Urothelium cell line (cell line): ENCODE data around the gene APOL2.
A peak's percentile ranks its signal among the peaks of the same experiment; 100 is the strongest.
"Not testable (repeated sequence)": the region's sequence is repeated elsewhere in the genome, so short reads cannot be mapped to it uniquely, and the experiment has no call there.

Experiments
- DNase-seq: peaks from one replicate; pipeline ENCODE4 v3.0.0; 2011; ENCODE audit warnings: low spot score, mixed read lengths
- FAIRE-seq: peaks from 2 replicates; lab custom pipeline; 2011; peaks lifted over from hg19 to GRCh38; lab: Jason Lieb, UNC

APOL2 gene

DNA sequence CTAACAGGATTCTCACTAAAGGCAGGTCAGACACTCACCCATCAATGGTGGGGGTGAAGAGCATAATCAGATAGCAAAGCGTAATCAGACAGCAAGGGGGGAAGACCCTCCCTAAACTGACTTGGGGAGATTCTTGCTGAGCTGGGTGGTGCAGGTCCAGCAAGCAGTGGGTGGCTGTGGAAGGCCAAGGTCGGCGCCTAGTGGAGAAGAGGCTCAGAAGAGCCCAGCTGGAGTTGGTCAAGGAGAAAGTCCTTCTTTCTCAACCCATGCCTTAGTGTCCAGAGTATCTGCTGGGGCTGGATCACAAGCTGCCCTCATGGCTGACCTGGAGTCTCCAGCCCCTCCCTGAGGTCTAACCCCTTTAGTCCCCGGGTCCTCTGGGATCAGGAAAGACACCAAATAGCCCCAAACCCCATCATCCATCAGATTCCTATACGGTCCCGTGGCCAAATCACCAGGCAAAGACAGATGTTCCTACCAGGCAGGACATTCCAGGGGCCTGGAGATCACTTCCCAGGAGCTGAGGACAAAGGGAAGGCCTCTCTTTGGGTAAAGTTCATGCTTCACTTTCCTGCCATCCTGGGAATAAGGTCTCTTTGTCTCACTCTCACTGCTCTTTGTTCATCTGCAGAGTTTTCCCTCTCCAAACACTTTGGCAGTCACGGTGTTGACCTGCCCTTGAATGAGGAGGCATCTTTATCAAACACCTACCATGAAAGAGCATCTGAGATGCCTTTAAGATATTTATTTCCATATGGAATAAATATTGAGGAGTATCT, 24.7 kb upstream of the APOL2 start:
- DNase-seq = not testable (repeated sequence)
- FAIRE-seq = peak; percentile 23

DNA sequence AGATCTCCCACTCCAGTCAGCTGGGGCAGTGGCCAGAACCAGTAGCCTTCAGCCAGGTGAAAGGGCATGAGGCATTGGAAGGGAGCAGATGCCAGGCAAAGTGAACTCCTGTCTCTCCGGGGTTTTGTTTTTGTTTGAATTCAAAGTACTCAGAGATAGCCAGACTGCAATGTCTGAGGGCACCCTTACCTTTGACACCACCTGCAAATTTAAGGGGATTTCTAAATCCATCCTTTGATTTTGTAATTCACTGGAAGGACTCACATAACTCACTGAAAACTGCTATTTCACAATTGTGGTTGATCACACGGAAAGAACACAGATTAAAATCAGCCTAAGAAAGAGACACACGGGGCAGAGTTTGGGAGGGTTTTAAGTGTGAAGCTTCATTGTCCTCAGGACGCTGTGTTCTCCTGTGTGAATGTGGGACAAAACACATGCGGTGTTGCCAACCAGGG, 23.9 kb upstream of the APOL2 start:
- DNase-seq = not testable (repeated sequence)
- FAIRE-seq = peak; percentile 85

DNA sequence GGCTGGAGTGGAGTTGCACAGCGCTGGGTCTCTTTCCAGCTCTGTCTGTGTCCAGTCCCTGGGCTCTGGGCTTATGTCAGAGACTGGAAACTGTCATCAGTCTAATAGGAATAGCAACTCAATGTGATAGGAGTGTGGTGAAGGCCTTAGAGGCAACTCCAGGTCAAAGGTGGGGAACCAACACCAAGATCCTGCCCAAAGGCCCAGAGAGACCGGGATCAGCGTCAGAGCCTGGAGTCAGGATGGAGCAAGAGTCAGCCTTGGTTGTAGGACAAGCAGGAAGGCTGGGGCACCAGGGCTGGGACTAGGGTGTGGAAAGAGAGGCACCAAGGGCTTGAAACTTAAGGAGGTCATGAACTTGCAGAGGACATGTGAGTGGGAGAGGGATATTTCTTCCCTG, 23.0 kb upstream of the APOL2 start:
- not testable (repeated sequence) for DNase-seq
- peak; percentile 52 for FAIRE-seq

DNA sequence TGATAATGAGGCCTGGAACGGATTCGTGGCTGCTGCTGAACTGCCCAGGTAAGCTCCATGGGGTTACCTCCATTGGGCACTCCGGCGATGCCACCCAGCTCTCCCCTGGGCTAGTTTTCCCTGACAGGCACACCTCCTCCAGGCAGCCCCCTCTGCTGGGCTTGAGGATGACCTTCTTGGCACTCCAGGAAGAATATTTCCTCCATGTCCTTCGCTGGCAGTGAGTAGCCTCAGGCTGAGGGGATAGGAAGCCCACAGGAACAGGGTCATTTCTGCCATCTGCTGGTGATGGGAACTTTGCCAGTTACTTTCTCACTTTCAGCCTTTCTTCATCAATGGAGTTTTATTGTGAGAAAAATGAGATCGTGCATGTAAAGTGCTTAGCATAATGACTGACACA, 22.3 kb upstream of the APOL2 start:
- FAIRE-seq = peak; percentile 46
- DNase-seq = not testable (repeated sequence)

DNA sequence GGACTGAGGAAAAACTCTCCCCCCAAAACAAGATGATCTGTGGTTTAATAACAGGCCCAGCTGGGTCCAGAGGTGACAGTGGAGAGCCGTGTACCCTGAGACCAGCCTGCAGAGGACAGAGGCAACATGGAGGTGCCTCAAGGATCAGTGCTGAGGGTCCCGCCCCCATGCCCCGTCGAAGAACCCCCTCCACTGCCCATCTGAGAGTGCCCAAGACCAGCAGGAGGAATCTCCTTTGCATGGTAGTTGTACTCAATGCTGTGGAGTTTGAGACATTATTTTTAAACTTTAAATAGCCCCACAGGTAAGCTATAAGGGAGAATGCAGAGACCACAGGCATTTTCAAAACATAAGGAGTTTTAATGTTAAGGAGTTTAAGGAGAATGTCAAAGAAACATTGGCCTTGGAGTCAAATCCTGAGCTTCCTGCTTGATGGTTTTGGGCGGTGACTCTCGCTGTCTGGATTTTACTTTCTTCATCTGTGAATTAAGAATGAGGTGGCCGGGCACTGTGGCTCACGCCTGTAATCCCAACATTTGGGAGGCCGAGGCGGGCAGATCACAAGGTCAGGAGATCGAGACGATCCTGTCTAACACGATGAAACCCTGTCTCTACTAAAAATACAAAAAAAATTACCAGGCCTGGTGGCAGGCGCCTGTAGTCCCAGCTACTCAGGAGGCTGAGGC, 20.4 kb upstream of the APOL2 start:
- DNase-seq (no peak), FAIRE-seq (no peak)

DNA sequence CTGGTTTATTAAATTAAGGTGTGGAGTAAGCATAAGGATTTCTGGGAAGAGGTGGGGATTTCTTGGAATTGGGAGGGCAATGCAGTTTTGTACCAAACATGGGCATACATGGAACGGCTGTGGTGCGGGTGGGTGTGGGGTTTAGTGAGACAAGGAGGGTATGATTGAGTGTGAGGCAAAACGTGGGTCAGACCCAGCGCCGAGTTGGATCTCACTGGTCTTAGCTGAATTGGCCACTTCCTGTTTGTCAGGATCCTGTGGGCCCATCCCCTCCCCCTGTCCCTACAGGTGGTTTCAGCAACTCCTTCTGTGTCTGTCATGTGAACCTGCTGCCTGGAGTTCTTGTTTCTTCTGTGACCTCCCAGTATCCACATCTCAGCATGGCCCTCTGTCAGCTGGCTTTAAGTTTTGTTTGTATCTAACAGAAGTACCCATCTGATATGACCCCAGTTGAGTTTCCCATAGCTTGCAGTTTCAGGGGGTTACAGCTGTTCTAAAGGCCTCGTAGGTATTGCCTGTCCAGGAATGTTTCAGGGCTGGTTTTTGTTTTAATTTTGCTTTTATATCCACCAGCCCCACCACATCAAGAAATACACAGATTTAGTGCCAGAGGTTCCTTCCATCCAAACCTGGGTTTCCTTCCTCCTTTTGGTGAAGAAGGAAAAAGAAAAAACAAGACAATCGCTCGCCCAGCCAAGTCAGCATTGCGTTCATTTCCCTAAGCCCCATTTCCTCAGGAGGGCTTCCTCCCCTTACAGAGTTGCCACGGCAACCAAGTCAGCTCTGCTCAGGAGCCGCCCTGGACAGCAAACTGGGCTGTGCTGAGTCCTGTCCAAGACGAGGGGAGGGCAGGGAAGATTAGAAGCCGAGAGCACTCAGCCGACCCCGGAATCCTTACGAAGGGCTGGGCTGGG, 19.6 kb upstream of the APOL2 start:
- no peak for FAIRE-seq
- DNase-seq = no peak

DNA sequence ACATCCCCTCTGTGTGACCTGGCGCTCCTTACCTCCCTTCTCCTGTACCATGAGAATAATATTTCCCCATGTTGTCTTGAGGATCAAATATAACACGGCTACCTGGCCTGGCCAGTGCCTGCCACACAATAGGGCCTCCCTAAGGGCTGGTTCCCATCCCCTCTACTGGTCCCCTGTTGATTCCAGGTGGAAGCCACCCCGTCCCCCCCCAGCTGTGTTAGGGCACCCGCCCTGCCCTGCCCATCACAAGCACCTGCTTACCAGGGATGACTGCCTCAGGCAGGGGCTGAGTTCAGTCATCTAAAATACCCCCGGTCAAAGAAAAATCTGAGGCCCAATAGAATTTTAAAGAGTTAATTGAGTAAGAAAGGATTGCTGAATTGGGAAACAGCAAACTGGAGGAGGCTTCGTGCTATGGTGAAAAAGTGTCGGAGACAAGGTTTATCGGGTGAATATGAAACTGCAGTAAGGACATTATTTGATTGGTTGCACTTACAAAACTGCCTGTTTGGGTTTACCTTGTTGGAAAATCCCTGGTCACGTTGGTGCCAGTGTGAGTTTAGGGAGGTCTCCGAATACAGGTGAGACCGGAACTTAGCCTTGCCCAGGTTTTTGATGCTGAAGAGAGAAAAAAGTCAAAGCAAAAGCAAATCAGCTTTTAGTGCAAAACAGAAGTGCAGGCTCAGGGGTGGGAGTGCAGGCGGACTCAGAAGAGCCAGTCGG, 18.8 kb upstream of the APOL2 start:
- FAIRE-seq (no peak), DNase-seq (no peak)

DNA sequence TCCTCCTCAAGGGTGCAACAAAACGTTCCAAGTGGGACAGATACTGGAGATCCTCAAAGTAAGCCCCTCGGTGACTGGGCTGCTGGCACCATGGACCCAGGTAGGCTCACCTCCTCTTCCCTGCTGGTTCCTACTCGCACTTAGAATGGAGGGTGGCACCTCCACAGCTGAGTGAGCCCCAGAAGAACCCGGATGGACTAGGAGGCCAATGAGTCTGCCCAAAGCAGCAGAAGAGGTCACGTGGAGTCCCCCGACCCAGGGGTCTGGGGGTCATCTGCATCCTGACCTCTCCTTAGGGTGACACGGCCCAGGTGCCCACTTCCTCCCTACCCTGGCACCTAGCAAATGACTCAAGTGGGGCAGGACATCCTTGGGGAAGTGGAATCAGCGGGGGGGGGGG, 18.0 kb upstream of the APOL2 start:
- no peak for FAIRE-seq
- no peak for DNase-seq

DNA sequence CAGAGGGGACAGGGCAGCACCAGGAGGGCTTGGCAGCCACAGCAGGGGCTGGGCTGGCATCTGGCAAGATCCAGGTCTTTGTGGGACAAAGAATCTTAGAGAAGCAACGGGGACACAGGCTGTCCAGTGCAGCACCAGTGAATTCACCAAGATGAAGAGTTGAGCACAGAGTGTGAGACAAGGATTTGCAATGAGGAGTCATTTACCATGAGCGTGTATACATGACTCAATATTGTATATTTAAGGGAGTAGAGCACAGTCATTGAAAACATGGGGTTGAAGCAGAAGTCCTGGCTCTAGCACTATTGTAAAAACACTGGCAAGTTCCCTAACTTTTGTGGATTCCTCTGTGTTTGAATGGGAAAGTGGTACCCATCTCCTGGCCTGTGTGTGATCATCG, 17.2 kb upstream of the APOL2 start:
- no peak for DNase-seq
- no peak for FAIRE-seq

DNA sequence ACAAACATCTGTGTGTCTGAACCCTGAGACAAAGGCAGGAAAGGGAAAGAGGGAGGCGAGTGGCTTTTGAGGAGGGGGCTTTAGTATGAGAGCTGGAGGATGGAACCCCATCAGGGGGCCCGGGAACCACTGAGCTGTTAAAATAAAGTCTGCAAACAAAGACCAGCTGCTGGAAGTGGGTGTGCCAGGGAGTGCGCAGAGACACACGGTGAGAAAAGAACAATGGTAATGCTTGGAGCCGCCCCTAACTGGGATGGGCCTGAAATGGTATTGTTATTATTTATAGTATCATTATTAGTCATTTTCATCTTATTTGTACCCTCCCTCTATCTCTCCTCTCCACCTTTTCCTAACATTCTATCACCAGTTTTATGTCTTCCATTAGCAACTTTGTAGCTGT, 16.2 kb upstream of the APOL2 start:
- not testable (repeated sequence) for FAIRE-seq

DNA sequence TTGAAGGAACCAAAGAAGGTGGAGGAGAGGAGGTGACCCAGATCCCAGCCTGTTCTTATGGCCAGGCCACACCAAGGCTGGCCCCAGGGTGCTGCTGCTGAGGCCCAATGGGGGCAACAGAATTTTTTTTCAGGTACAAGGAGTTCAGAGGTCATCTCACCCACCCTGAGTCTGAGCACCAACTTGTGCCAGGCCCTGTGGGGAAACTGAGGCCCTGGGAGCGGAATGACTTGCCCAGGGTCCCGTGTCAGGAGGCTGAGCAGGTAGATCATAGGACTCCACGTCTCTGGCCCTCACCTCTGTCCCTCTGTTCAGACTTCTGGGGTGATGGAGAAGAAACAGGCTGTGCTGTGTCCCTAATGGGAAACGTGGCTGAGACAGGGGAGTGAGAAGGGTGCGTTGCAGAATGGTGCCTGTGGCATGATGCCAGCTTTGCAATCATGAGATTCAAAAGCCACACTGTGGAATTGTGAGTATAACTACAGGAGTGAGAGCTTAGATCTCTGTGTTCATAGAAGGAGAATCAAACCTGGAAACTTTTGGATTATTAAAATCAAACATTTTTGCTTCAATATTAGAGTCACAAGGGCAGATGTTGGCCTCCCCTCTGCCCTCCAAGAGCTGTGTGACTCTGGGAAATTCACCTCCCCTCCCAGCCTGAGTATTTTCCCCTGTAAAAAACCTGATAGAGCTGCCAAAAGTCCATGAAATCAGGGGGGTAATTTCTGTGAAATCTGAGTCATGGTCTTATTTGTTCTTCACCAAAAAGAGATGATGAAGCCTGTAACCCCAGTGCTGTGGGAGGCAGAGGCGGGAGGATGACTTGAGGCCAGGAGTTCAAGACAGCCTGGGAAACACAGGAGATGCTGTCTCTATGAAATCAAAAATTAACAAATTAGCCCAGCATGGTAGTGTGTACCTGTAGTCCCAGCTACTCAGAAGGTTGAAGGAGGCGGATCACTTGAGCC, 14.5 kb upstream of the APOL2 start:
- no peak for DNase-seq
- peak; percentile 88 for FAIRE-seq

More for the DNA sequence above, 16.2 kb upstream of the APOL2 start:
- DNase-seq = not testable (repeated sequence)

DNA sequence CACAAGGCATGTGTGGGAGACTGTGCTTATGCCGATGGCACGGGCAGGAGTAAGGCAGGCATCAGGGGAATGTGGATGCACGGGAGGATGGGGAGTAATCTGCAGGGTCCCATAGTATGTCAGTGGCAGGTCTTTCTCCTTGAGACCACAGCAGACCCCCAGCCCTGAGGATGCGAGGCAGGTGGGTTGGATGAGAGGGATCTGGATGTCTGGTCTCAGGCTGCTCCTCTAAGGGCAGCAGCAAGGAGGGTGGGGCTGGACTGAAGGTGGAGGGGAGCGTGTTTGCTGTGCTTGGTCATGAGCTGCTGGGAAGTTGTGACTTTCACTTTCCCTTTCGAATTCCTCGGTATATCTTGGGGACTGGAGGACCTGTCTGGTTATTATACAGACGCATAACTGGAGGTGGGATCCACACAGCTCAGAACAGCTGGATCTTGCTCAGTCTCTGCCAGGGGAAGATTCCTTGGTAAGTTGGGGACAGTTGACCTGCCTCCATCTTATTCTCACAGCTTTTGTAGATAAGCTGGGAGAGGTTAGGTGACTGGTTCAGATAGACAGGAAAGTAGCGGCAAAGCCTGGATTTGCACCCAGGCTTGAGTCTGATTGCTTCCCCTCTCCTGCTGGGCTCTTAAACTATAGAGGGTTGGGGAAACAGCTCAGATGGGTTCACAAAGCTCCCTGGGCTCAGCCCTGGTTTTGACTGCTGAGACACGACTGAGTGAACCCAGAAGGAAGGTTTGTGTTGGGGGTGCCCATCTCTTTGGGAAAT, 13.6 kb upstream of the APOL2 start, which contains the start of gene APOL1:
TSS of gene APOL1 (plus strand) at position 380 of the 769 bp plus-strand sequence. CDS start 1,823 bp downstream, outside the sequence.
- peak; percentile 46 for FAIRE-seq
- DNase-seq = peak; percentile 57

DNA sequence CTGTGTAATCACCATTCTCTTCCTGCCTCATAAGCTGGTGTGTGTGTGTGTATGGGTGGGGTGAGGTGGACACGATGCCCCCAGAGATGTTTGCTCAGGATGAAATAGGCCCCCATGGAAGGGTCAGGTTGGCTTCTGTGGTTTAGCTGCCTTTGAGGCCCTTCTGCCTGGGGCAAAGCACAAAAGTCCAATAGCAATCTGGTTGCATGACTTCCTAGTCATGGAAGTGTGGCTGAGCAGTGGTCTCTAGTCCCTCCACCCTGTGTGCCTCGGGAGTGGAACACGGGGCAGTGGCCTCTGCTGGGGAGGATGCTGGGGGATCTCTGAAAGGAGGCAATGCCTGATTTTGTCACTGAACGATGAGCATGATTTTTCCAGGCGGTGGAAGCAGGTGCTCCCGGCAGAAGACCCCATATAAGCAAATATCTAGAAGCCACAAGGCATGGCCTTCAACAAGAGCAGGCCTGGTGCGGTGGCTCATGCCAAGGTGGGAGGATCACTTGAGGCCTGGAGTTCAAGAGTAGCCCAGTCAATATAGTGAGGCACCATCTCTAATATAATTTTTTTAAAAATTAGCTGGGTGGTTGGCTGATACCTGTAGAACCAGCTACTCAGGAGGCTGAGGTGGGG, 12.8 kb upstream of the APOL2 start:
- DNase-seq = not testable (repeated sequence)
- peak; percentile 61 for FAIRE-seq

DNA sequence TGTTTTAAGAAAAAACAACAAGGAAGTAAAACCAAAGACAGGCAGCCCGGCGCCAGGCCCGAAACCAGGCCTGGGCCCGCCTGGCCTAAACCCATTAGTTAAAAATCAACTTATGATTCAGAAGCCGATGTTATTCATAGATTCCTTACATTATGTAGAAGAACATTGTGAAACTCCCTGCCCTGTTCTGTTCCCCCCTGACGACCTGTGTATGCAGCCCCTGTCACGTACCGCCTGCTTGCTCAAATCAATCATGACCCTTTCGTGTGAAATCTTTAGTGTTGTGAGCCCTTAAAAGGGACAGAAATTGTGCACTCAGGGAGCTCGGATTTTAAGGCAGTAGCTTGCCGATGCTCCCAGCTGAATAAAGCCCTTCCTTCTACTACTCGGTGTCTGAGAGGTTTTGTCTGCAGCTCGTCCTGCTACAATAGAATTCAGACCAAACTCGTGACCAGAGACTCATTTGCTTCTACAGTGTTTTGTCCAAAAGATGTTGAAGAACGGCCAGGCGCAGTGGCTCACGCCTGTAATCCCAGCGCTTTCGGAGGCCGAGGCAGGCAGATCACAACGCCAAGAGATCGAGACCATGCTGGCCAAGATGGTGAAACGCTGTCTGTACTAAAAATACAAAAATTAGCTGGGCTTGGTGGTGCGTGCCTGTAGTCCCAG, 11.1 kb upstream of the APOL2 start:
- DNase-seq, FAIRE-seq: not testable (repeated sequence)

DNA sequence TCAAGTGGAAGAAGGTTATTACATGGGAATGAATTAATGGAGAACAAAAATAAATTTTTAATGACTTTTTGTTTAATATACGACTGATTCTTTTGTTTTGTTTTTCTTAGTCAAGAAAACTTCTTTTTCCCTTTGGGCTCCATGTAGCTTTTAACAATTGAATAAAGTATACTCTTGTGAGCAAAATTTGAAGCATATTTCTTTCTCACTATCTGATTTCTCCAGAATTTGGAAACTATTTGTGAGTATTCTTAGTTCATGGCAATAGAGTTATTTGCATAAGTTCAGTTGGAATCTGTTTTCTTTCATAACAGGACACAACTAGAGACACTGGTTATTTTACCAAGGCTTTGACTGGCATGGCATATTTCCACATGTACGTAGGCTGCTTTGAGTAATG, 9.8 kb upstream of the APOL2 start:
- FAIRE-seq (no peak), DNase-seq (no peak)

DNA sequence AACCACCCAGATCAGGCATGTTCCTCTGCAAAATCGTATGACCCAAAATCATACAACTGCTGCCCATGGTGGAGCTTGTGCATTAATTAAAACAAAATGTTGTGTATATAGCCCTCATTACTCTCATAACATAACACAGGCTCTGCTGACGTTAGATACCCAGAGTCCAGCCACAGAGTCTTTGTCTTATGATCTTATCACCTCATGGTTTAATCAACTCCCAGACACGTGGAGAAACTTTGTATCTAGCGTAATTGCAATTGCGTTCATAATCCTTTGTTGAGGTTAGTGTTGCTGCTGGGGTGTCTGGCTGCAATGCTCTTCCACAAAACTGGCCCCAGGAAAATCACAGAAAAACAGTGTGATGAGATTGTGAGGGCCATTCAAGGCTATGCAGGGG, 8.6 kb upstream of the APOL2 start:
- DNase-seq = no peak
- no peak for FAIRE-seq

DNA sequence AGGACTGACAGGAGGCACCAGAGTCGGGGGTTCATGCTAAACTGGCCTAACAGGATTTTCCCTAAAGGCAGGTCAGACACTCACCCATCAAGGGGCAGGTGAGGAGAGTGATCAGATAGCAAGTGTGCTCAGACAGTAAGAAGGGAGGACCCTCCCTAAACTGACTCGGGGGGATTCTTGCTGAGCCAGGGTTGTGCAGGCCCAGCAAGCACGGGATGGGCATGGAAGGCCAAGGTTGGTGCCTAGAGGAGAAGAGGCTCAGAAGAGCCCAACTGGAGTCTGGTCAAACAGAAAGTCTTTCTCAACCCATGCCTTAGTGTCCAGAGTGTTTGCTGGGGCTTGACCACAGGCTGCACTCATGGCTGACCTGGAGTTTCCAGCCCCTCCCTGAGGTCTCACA, 7.4 kb upstream of the APOL2 start:
- no peak for DNase-seq
- FAIRE-seq = no peak
